IPS-15b (cell line): ENCODE measurements around the gene NCBP3.

Experiments used
- H3K27me3 ChIP-seq: one replicate; pipeline ENCODE4 v1.6.1; 2013; ENCODE audit warnings: low read length; ENCODE audit not compliant: control insufficient read depth, insufficient read depth
- H3K36me3 ChIP-seq: one replicate; pipeline ENCODE4 v1.6.1; 2013; ENCODE audit warnings: low read length; ENCODE audit not compliant: control insufficient read depth, insufficient read depth
- H3K4me1 ChIP-seq: one replicate; pipeline ENCODE4 v1.6.1; 2013; ENCODE audit warnings: mild to moderate bottlenecking, low read length; ENCODE audit not compliant: control insufficient read depth, insufficient read depth
- H3K4me3 ChIP-seq: one replicate; pipeline ENCODE4 v1.5.1; 2013; ENCODE audit warnings: low read depth, low read length
- H3K9ac ChIP-seq: one replicate; pipeline ENCODE4 v1.6.1; 2013; ENCODE audit warnings: low read depth, mild to moderate bottlenecking, low read length
- H3K9me3 ChIP-seq: one replicate; pipeline ENCODE4 v1.6.1; 2013; ENCODE audit warnings: mild to moderate bottlenecking, low read length; ENCODE audit not compliant: control insufficient read depth, insufficient read depth

Gene NCBP3

GRCh38 chr17:3802461-3803307 lies 43.4 kb downstream of the NCBP3 start:
- Histone ChIP-seq H3K36me3 (peaks cover 8% of the 10 kb centered on the region), H3K4me3 (no peak overlapping the region), H3K27me3 (no peaks in the 10 kb centered on the region), H3K9me3 (no peaks in the 10 kb centered on the region), H3K9ac (no peak overlapping the region), H3K4me1 (no peaks in the 10 kb centered on the region)

- Histone ChIP-seq H3K9me3 (no peaks in the 10 kb centered on the region), H3K9ac (no peak overlapping the region), H3K4me3 (no peak overlapping the region), H3K4me1 (no peaks in the 10 kb centered on the region), H3K36me3 (peaks cover 5% of the 10 kb centered on the region), H3K27me3 (no peaks in the 10 kb centered on the region)
These were observed 44.3 kb downstream of the NCBP3 start for GRCh38 chr17:3801792-3802191.

GRCh38 chr17:3801347-3801746 lies 44.7 kb downstream of the NCBP3 start:
- H3K4me3 ChIP-seq: no peak overlapping the region
- H3K36me3 ChIP-seq: peaks cover 5% of the 10 kb centered on the region
- no peaks in the 10 kb centered on the region for H3K4me1 ChIP-seq
- no peaks in the 10 kb centered on the region for H3K9me3 ChIP-seq
- H3K27me3 ChIP-seq: no peaks in the 10 kb centered on the region
- no peak overlapping the region for H3K9ac ChIP-seq

GRCh38 chr17:3800362-3801271 lies 45.4 kb downstream of the NCBP3 start, which contains the start of gene ITGAE:
ITGAE (minus strand) TSS chr17:3801188; CDS start chr17:3801144, 44 bp downstream.
- no peak within 1 kb of the TSS for H3K9ac ChIP-seq
- peaks cover 5% of the 10 kb centered on the region for H3K36me3 ChIP-seq
- H3K4me1 ChIP-seq: no peaks in the 10 kb centered on the region
- H3K27me3 ChIP-seq: no peaks in the 10 kb centered on the region
- H3K4me3 ChIP-seq: no peak within 1 kb of the TSS
- H3K9me3 ChIP-seq: no peaks in the 10 kb centered on the region

GRCh38 chr17:3799181-3799945 lies 46.7 kb downstream of the NCBP3 start:
- no peaks in the 10 kb centered on the region for H3K4me1 ChIP-seq
- no peak overlapping the region for H3K9ac ChIP-seq
- H3K27me3 ChIP-seq: no peaks in the 10 kb centered on the region
- H3K9me3 ChIP-seq: no peaks in the 10 kb centered on the region
- H3K4me3 ChIP-seq: no peak overlapping the region
- peaks cover 5% of the 10 kb centered on the region for H3K36me3 ChIP-seq

GRCh38 chr17:3798273-3799180 lies 47.5 kb downstream of the NCBP3 start:
- H3K9me3 ChIP-seq: no peaks in the 10 kb centered on the region

GRCh38 chr17:3796822-3797170 lies 49.2 kb downstream of the NCBP3 start:
- Histone ChIP-seq H3K4me3 (no peak overlapping the region), H3K27me3 (no peaks in the 10 kb centered on the region), H3K9ac (no peak overlapping the region), H3K9me3 (no peaks in the 10 kb centered on the region), H3K4me1 (no peaks in the 10 kb centered on the region), H3K36me3 (no peaks in the 10 kb centered on the region)

More at GRCh38 chr17:3798273-3799180, 47.5 kb downstream of the NCBP3 start:
- Histone ChIP-seq H3K36me3 (peaks cover 5% of the 10 kb centered on the region), H3K4me3 (no peak overlapping the region), H3K9ac (no peak overlapping the region), H3K4me1 (no peaks in the 10 kb centered on the region), H3K27me3 (no peaks in the 10 kb centered on the region)

- Histone ChIP-seq H3K4me3 (no peak overlapping the region), H3K36me3 (no peaks in the 10 kb centered on the region), H3K4me1 (no peaks in the 10 kb centered on the region), H3K27me3 (no peaks in the 10 kb centered on the region), H3K9ac (no peak overlapping the region), H3K9me3 (no peaks in the 10 kb centered on the region)
These were observed 49.8 kb downstream of the NCBP3 start for GRCh38 chr17:3796110-3796821.

- no peak overlapping the region for H3K4me3 ChIP-seq
- H3K36me3 ChIP-seq: no peaks in the 10 kb centered on the region
- no peaks in the 10 kb centered on the region for H3K27me3 ChIP-seq
- no peak overlapping the region for H3K9ac ChIP-seq
- no peaks in the 10 kb centered on the region for H3K4me1 ChIP-seq
- no peaks in the 10 kb centered on the region for H3K9me3 ChIP-seq
These were observed 50.5 kb downstream of the NCBP3 start for GRCh38 chr17:3795390-3796102.
